K562 (cell line): Measurements from ENCODE around the gene CCL24. TPM values are rescaled to one million over a fixed set of nuclear protein-coding genes. Genes with fewer than 3 reads are reported as not detected.

ENCODE experiments used
- BCOR ChIP-seq: fragments of 450-650 bp; IDR thresholded peaks from 2 replicates; pipeline ENCODE4 v1.6.1; 2016
- HCFC1 ChIP-seq: IDR thresholded peaks from 2 replicates; pipeline ENCODE4 v1.6.1; 2012; ENCODE audit warnings: low read depth, low read length, improper control_type of control experiment
- ILK ChIP-seq: fragments of 450-650 bp; IDR thresholded peaks from 2 replicates; pipeline ENCODE4 v1.6.1; 2016; ENCODE audit warnings: missing genetic modification characterization, low read depth, mild to moderate bottlenecking, missing compliant biosample characterization, moderate library complexity, borderline replicate concordance
- KLF1 ChIP-seq: fragments of 450-650 bp; IDR thresholded peaks from 2 replicates; pipeline ENCODE4 v1.6.1; 2016; ENCODE audit warnings: missing genetic modification characterization, missing compliant biosample characterization
- KLF13 ChIP-seq: fragments of 450-650 bp; IDR thresholded peaks from 2 replicates; pipeline ENCODE4 v1.6.1; 2016; ENCODE audit warnings: missing genetic modification characterization, low read depth, mild to moderate bottlenecking, missing compliant biosample characterization, moderate library complexity, borderline replicate concordance
- PTBP1 ChIP-seq: fragments of 200-400 bp; formaldehyde crosslinking; IDR thresholded peaks from 2 replicates; pipeline ENCODE4 v1.6.1; 2017; ENCODE audit warnings: low read depth, low read length
- RBFOX2 ChIP-seq: fragments of 200-400 bp; formaldehyde crosslinking; IDR thresholded peaks from 2 replicates; pipeline ENCODE4 v1.6.1; 2017; ENCODE audit warnings: low read depth, mild to moderate bottlenecking, low read length, moderate library complexity
- RBM25 ChIP-seq: fragments of 200-400 bp; formaldehyde crosslinking; IDR thresholded peaks from 2 replicates; pipeline ENCODE4 v1.6.1; 2018; ENCODE audit warnings: low read length, low read depth, moderate library complexity; ENCODE audit not compliant: severe bottlenecking
- RFX7 ChIP-seq: fragments of 250-450 bp; sonication (Bioruptor Pico); IDR thresholded peaks from 2 replicates; pipeline ENCODE4 v1.5.1; 2021; ENCODE audit warnings: mild to moderate bottlenecking
- SMARCC2 ChIP-seq: fragments of 450-650 bp; IDR thresholded peaks from 2 replicates; pipeline ENCODE4 v1.6.1; 2017; ENCODE audit warnings: antibody characterized with exemption, moderate library complexity, mild to moderate bottlenecking, low read depth
- STAG1 ChIP-seq: sonication (generic); formaldehyde crosslinking; IDR thresholded peaks from 2 replicates; pipeline ENCODE4 v1.5.0; 2020; ENCODE audit warnings: missing genetic modification reagents, borderline replicate concordance
- TAF7 ChIP-seq: fragments of 450-650 bp; IDR thresholded peaks from 2 replicates; pipeline ENCODE4 v1.6.1; 2016; ENCODE audit warnings: missing genetic modification characterization, missing compliant biosample characterization
- ZBTB17 ChIP-seq: fragments of 450-650 bp; formaldehyde crosslinking; IDR thresholded peaks from 2 replicates; pipeline ENCODE4 v1.4.0; 2020; ENCODE audit warnings: mild to moderate bottlenecking
- ZNF212 ChIP-seq: fragments of 450-650 bp; formaldehyde crosslinking; IDR thresholded peaks from 2 replicates; pipeline ENCODE4 v1.4.0; 2020; ENCODE audit warnings: mild to moderate bottlenecking
- ZNF444 ChIP-seq: fragments of 250-450 bp; sonication (Bioruptor Pico); IDR thresholded peaks from 2 replicates; pipeline ENCODE4 v1.4.0; 2020; ENCODE audit warnings: mild to moderate bottlenecking, moderate library complexity
- ZNF507 ChIP-seq: conservative IDR thresholded peaks from 2 replicates; pipeline ENCODE4 v1.6.1; 2017; ENCODE audit warnings: missing genetic modification characterization, missing compliant biosample characterization
- ZNF668 ChIP-seq: fragments of 250-450 bp; sonication (Bioruptor Pico); IDR thresholded peaks from 2 replicates; pipeline ENCODE4 v1.8.0; 2022; ENCODE audit warnings: mild to moderate bottlenecking, inconsistent platforms
- ZNF717 ChIP-seq: fragments of 250-450 bp; sonication (Bioruptor Pico); IDR thresholded peaks from 2 replicates; pipeline ENCODE4 v1.5.0; 2021
- polyA plus RNA-seq, 8 experiments: library from polyadenylated mRNA; depleted of rRNA in 4 of 8; stranded (reverse) in 5 of 8; unstranded in 3 of 8; fragments of >200 nt; fragmentation: Nextera tagmentation in 2 of 8; fragmentation: Illumina TruSeq in 1 of 8; extraction: Ambion mirVana in 2 of 8; extraction: Trizol in 1 of 8; gene quantifications; 2 replicates each; pipeline versions ENCODE4 v1.2.1 to v1.2.3, GENCODE V29; 2011 to 2014; ENCODE audit warnings: inconsistent platforms in 1 of 8, missing spikeins in 1 of 8
- total RNA-seq, 7 experiments: library from RNA; depleted of rRNA in 6 of 7; stranded (reverse); fragments of >200 nt in 6 of 7; fragmentation: Illumina TruSeq in 2 of 7; extraction: Trizol in 2 of 7; gene quantifications; 2 replicates each; pipeline versions ENCODE4 v1.2.1 to v1.2.3, GENCODE V29; 2011 to 2021; ENCODE audit warnings: low replicate concordance in 1 of 7
- TF ChIP-seq, protein P1 (sequence below): sonication (generic); formaldehyde crosslinking; IDR thresholded peaks from 2 replicates; pipeline ENCODE4 v1.8.0; 2022; ENCODE audit warnings: mild to moderate bottlenecking, missing genetic modification reagents
- TF ChIP-seq, protein P2 (sequence below), 2 experiments: fragments of 450-650 bp in 1 of 2; sonication (generic) in 1 of 2; formaldehyde crosslinking; conservative IDR thresholded peaks; 2 replicates each; pipeline versions ENCODE4 v1.4.0 to v1.8.1; 2020 to 2022; ENCODE audit warnings: mild to moderate bottlenecking in 1 of 2, missing genetic modification reagents in 1 of 2
- TF ChIP-seq, protein P3 (sequence below): IDR thresholded peaks from 2 replicates; pipeline ENCODE4 v1.6.1; 2012; ENCODE audit warnings: low read depth, low read length, improper control_type of control experiment, borderline replicate concordance
- TF ChIP-seq, protein P4 (sequence below): IDR thresholded peaks from 2 replicates; pipeline ENCODE4 v1.6.1; 2011; ENCODE audit not compliant: insufficient read length; ENCODE audit errors: extremely low read depth

CCL24 gene
- total and polyA plus RNA-seq, 9 of the 15 experiments (the other 6 are each of a cell fraction or from before 2014, with no cell fraction given) = 0.45 to 3.6 (median 0.95) TPM; not detected in 1

DNA sequence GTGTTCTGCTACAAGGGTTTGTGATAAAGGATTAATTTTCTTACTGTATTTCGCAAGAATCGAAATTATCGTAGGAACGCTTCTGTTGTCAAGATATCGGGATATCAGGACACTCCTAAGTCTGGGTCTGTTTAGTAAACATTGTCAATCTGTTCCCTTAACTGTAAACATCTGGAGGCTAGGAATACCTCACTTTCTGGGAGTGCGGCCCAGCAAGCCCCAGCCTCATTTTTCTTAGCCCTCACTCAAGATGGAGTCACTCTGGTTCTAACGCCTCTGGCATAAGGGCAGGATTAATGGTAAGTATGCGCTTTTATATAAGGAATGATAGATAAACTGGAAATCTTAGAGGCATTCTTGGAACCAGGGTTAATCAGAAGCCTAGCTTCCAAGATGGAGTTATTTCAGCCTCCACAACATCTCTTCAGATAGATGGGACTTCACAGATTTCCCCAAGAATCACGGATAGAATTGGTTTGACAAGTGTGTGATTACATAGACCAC, 30.1 kb upstream of the CCL24 start (continued):
- TF ChIP-seq TAF7 (tag) (peak; percentile 91), KLF1 (tag) (0 out of 2 replicates have a peak, but pooled peaks have one; percentile 50), ZBTB17 (CRISPR knock-in tag) (peak; percentile 86), ZNF668 (peak; percentile 95), RFX7 (CRISPR knock-in tag) (peak; percentile 63; the same call in 1 of the 2 replicates), STAG1 (CRISPR knock-in tag) (no peak), ZNF507 (tag) (peak; percentile 41), RBM25 (no peak), RBFOX2 (0 out of 2 replicates have a peak, but pooled peaks have one; percentile 22), BCOR (no peak), ZNF444 (CRISPR knock-in tag) (0 out of 2 replicates have a peak, but pooled peaks have one; percentile 58), ZNF212 (CRISPR knock-in tag) (peak; percentile 19; the same call in 1 of the 2 replicates), HCFC1 (no peak), SMARCC2 (no peak), ZNF717 (CRISPR knock-in tag) (0 out of 2 replicates have a peak, but pooled peaks have one; percentile 31), ILK (tag) (peak; percentile 91), PTBP1 (no peak), KLF13 (tag) (0 out of 2 replicates have a peak, but pooled peaks have one; percentile 62)
- TF ChIP-seq, protein P1, sequence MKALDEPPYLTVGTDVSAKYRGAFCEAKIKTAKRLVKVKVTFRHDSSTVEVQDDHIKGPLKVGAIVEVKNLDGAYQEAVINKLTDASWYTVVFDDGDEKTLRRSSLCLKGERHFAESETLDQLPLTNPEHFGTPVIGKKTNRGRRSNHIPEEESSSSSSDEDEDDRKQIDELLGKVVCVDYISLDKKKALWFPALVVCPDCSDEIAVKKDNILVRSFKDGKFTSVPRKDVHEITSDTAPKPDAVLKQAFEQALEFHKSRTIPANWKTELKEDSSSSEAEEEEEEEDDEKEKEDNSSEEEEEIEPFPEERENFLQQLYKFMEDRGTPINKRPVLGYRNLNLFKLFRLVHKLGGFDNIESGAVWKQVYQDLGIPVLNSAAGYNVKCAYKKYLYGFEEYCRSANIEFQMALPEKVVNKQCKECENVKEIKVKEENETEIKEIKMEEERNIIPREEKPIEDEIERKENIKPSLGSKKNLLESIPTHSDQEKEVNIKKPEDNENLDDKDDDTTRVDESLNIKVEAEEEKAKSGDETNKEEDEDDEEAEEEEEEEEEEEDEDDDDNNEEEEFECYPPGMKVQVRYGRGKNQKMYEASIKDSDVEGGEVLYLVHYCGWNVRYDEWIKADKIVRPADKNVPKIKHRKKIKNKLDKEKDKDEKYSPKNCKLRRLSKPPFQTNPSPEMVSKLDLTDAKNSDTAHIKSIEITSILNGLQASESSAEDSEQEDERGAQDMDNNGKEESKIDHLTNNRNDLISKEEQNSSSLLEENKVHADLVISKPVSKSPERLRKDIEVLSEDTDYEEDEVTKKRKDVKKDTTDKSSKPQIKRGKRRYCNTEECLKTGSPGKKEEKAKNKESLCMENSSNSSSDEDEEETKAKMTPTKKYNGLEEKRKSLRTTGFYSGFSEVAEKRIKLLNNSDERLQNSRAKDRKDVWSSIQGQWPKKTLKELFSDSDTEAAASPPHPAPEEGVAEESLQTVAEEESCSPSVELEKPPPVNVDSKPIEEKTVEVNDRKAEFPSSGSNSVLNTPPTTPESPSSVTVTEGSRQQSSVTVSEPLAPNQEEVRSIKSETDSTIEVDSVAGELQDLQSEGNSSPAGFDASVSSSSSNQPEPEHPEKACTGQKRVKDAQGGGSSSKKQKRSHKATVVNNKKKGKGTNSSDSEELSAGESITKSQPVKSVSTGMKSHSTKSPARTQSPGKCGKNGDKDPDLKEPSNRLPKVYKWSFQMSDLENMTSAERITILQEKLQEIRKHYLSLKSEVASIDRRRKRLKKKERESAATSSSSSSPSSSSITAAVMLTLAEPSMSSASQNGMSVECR (CRISPR knock-in tag) = no peak
- TF ChIP-seq, protein P2, sequence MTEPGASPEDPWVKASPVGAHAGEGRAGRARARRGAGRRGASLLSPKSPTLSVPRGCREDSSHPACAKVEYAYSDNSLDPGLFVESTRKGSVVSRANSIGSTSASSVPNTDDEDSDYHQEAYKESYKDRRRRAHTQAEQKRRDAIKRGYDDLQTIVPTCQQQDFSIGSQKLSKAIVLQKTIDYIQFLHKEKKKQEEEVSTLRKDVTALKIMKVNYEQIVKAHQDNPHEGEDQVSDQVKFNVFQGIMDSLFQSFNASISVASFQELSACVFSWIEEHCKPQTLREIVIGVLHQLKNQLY (CRISPR knock-in tag; conservative IDR thresholded peaks at IDR 0.05) = no peak
- TF ChIP-seq, protein P3, sequence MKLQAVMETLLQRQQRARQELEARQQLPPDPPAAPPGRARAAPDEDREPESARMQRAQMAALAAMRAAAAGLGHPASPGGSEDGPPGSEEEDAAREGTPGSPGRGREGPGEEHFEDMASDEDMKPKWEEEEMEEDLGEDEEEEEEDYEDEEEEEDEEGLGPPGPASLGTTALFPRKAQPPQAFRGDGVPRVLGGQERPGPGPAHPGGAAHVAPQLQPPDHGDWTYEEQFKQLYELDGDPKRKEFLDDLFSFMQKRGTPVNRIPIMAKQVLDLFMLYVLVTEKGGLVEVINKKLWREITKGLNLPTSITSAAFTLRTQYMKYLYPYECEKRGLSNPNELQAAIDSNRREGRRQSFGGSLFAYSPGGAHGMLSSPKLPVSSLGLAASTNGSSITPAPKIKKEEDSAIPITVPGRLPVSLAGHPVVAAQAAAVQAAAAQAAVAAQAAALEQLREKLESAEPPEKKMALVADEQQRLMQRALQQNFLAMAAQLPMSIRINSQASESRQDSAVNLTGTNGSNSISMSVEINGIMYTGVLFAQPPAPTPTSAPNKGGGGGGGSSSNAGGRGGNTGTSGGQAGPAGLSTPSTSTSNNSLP = no peak
- TF ChIP-seq, protein P4, sequence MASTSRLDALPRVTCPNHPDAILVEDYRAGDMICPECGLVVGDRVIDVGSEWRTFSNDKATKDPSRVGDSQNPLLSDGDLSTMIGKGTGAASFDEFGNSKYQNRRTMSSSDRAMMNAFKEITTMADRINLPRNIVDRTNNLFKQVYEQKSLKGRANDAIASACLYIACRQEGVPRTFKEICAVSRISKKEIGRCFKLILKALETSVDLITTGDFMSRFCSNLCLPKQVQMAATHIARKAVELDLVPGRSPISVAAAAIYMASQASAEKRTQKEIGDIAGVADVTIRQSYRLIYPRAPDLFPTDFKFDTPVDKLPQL = no peak
